Loucy (cell line): ENCODE results near the gene PHF21B.
"Not testable (repeated sequence)": the region's sequence is repeated elsewhere in the genome, so short reads cannot be mapped to it uniquely, and the experiment has no call there.

ENCODE experiments used
- H2AFZ ChIP-seq: fragments of 200-600 bp; sonication (generic); 2 replicates; pipeline ENCODE4 v1.6.0; 2016; ENCODE audit warnings: antibody characterized with exemption, mild to moderate bottlenecking, low read length, moderate library complexity
- H3F3A ChIP-seq: fragments of 200-600 bp; 2 replicates; pipeline ENCODE4 v1.6.0; 2016; ENCODE audit warnings: antibody characterized with exemption, low read depth, mild to moderate bottlenecking
- H3K27me3 ChIP-seq: fragments of 200-600 bp; sonication (generic); 2 replicates; pipeline ENCODE4 v1.6.1; 2014; ENCODE audit warnings: low read length, mild to moderate bottlenecking; ENCODE audit not compliant: insufficient read depth, poor library complexity, severe bottlenecking
- H3K36me3 ChIP-seq: fragments of 200-600 bp; sonication (generic); 2 replicates; pipeline ENCODE4 v1.6.1; 2016; ENCODE audit warnings: low read length; ENCODE audit not compliant: insufficient read depth
- H3K4me1 ChIP-seq: fragments of 200-600 bp; sonication (generic); 2 replicates; pipeline ENCODE4 v1.5.1; 2014; ENCODE audit warnings: low read length, mild to moderate bottlenecking; ENCODE audit not compliant: insufficient read depth, poor library complexity, severe bottlenecking
- H3K4me2 ChIP-seq: fragments of 200-600 bp; sonication (generic); 2 replicates; pipeline ENCODE4 v1.6.0; 2014; ENCODE audit warnings: antibody characterized with exemption, low read length, low read depth, mild to moderate bottlenecking; ENCODE audit not compliant: poor library complexity, severe bottlenecking
- H3K4me3 ChIP-seq: fragments of 200-600 bp; sonication (generic); 2 replicates; pipeline ENCODE4 v1.5.1; 2014; ENCODE audit warnings: low read length, mild to moderate bottlenecking, mixed read lengths; ENCODE audit not compliant: poor library complexity, severe bottlenecking
- H3K79me2 ChIP-seq: fragments of 200-600 bp; sonication (generic); 2 replicates; pipeline ENCODE4 v1.6.1; 2014; ENCODE audit warnings: low read length; ENCODE audit not compliant: insufficient read depth
- H3K9ac ChIP-seq: fragments of 200-600 bp; sonication (generic); 2 replicates; pipeline ENCODE4 v1.6.0; 2014; ENCODE audit warnings: mild to moderate bottlenecking, low read depth, low read length, moderate library complexity; ENCODE audit not compliant: poor library complexity, severe bottlenecking
- H3K9me2 ChIP-seq: fragments of 200-600 bp; sonication (generic); replicated peaks from 2 replicates; pipeline ENCODE4 v1.6.1; 2016; ENCODE audit warnings: low read depth, low read length, mixed read lengths
- H3K9me3 ChIP-seq: fragments of 200-600 bp; sonication (generic); 2 replicates; pipeline ENCODE4 v1.6.1; 2014; ENCODE audit warnings: mild to moderate bottlenecking, antibody characterized with exemption, low read length, low read depth; ENCODE audit not compliant: insufficient read depth
- H4K20me1 ChIP-seq: fragments of 200-600 bp; sonication (generic); 2 replicates; pipeline ENCODE4 v1.6.0; 2014; ENCODE audit warnings: antibody characterized with exemption, low read length, mild to moderate bottlenecking; ENCODE audit not compliant: insufficient read depth, poor library complexity, severe bottlenecking
- CTCF ChIP-seq: fragments of 200-600 bp; sonication (generic); conservative IDR thresholded peaks from 2 replicates; pipeline ENCODE4 v1.5.1; 2014; ENCODE audit warnings: mild to moderate bottlenecking, antibody characterized with exemption, low read length
- EZH2phosphoT487 ChIP-seq: fragments of 200-600 bp; IDR thresholded peaks from 2 replicates; pipeline ENCODE4 v1.6.1; 2018; ENCODE audit warnings: antibody characterized with exemption, mild to moderate bottlenecking, moderate library complexity, borderline replicate concordance

Gene PHF21B

DNA sequence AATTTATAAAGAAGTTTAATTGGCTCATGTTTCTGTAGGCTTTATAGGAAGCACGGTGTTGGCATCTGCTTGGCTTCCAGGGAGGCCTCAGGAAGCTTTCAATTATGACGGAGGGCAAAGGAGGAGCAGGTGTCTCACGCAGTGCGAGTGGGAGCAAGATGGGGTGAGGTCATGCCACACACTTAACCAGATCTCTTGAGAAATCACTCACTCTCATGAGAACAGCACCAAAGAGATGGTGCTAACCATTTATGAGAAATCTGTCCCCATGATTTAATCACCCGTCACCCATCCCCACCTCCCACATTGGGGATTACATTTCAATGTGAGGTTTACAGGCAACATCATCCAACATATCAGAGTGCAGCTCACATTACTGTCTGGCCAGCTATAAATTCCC, 153.9 kb downstream of the PHF21B start:
- no peaks in the 10 kb centered on the region for H3K36me3 ChIP-seq
- no peaks in the 10 kb centered on the region for H3K79me2 ChIP-seq
- no peaks in the 10 kb centered on the region for H4K20me1 ChIP-seq
- H3K4me1 ChIP-seq: no peaks in the 10 kb centered on the region
- no peaks in the 10 kb centered on the region for H3K9me3 ChIP-seq
- no peak overlapping the region for H3K9ac ChIP-seq
- TF ChIP-seq CTCF: no peak
- TF ChIP-seq EZH2phosphoT487: no peak
- no peak overlapping the region for H2AFZ ChIP-seq
- no peak overlapping the region for H3K4me3 ChIP-seq
- H3K27me3 ChIP-seq: no peaks in the 10 kb centered on the region
- H3K4me2 ChIP-seq: no peak overlapping the region
- no peaks in the 10 kb centered on the region for H3K9me2 ChIP-seq
- H3F3A ChIP-seq: no peaks in the 10 kb centered on the region

DNA sequence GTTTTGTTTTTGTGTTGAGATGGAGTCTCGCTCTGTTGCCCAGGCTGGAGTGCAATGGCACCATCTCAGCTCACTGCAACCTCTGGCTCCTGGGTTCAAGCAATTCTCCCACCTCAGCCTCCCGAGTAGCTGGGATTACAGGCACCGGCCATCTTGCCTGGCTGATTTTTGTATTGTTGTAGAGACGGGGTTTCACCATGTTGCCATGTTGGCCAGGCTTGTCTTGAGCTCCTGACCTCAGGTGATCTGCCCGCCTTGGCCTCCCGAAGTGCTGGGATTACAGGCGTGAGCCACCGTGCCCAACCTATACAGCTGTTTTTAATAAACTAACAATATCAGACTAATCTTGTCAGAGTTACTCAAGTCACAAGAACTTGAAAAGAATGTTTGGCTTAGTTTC, 155.2 kb downstream of the PHF21B start:
- not testable (repeated sequence) for H3F3A ChIP-seq, H3K9me3 ChIP-seq, H3K9ac ChIP-seq, H2AFZ ChIP-seq, H3K79me2 ChIP-seq, H3K4me1 ChIP-seq, H3K4me3 ChIP-seq, H3K27me3 ChIP-seq, H3K4me2 ChIP-seq, H3K36me3 ChIP-seq, H4K20me1 ChIP-seq, H3K9me2 ChIP-seq

- Histone ChIP-seq H3K36me3 (no peaks in the 10 kb centered on the region), H3F3A (no peaks in the 10 kb centered on the region), H3K9me3 (no peaks in the 10 kb centered on the region), H3K79me2 (no peaks in the 10 kb centered on the region), H2AFZ (no peak overlapping the region), H3K9ac (no peak overlapping the region), H3K4me2 (no peak overlapping the region), H4K20me1 (no peaks in the 10 kb centered on the region), H3K27me3 (no peaks in the 10 kb centered on the region), H3K4me1 (no peaks in the 10 kb centered on the region), H3K9me2 (no peaks in the 10 kb centered on the region), H3K4me3 (no peak overlapping the region)
- no peak for TF ChIP-seq EZH2phosphoT487
- TF ChIP-seq CTCF: no peak
Measured at GRCh38 chr22:44850946-44851345, 158.9 kb downstream of the PHF21B start.

- no peaks in the 10 kb centered on the region for H4K20me1 ChIP-seq
Measured at GRCh38 chr22:44848791-44849420, 160.9 kb downstream of the PHF21B start.

More at GRCh38 chr22:44848791-44849420, 160.9 kb downstream of the PHF21B start:
- Histone ChIP-seq H3K9me2 (no peaks in the 10 kb centered on the region), H3K27me3 (no peaks in the 10 kb centered on the region), H3K4me2 (no peak overlapping the region), H3K4me3 (no peak overlapping the region), H3F3A (no peaks in the 10 kb centered on the region), H3K9me3 (no peaks in the 10 kb centered on the region), H2AFZ (no peak overlapping the region), H3K9ac (no peak overlapping the region), H3K4me1 (no peaks in the 10 kb centered on the region), H3K79me2 (no peaks in the 10 kb centered on the region), H3K36me3 (no peaks in the 10 kb centered on the region)
- TF ChIP-seq EZH2phosphoT487 (no peak), CTCF (no peak)
